A549 treated with GW870086 at 1 μM for 4 hours (cell line): ENCODE measurements around the gene CYB5D1. TPM values are rescaled to one million over a fixed set of nuclear protein-coding genes. Genes with fewer than 3 reads are reported as not detected.

ENCODE experiments used
- total RNA-seq: library from RNA; stranded (reverse); fragments of 200-300 nt; extraction: Qiagen RNA extraction; gene quantifications from 5 replicates; pipeline ENCODE4 v1.2.3, GENCODE V29; 2022; ENCODE audit warnings: low read depth

The CYB5D1 gene
- total RNA-seq: 19.1 to 21.6 TPM (median 19.8 TPM) in 5 replicates

GRCh38 chr17:7857713-7858521 is at the start of gene CYB5D1:
CYB5D1 (plus strand) TSS chr17:7858003; CDS start chr17:7858135, 132 bp downstream.

GRCh38 chr17:7833795-7834541 is 23.8 kb upstream of the CYB5D1 start, which contains the start of gene KDM6B:
KDM6B (plus strand) TSS chr17:7834217; CDS start chr17:7845555, 11,338 bp downstream.

GRCh38 chr17:7854851-7855659 is 2.7 kb upstream of the CYB5D1 start, which contains the start of gene TMEM88:
TMEM88 (plus strand) TSS chr17:7855066; CDS start chr17:7855075, 9 bp downstream.

GRCh38 chr17:7856811-7857712 is 741 bp upstream of the CYB5D1 start, which contains the start of gene NAA38:
NAA38 (minus strand) TSS chr17:7857559; CDS start chr17:7857463, 96 bp downstream.

GRCh38 chr17:7888184-7888920 is 30.5 kb downstream of the CYB5D1 start, which contains the start of gene CHD3:
CHD3 (plus strand) TSS chr17:7888789; CDS start chr17:7889001, 212 bp downstream.

Other genes starting within 250 kb of the CYB5D1 start
- gene FXR2, start 243.1 kb upstream of the CYB5D1 start, total RNA-seq: 44.0 to 59.8 TPM (median 56.2 TPM) in 5 replicates
- gene SAT2, start 230.2 kb upstream of the CYB5D1 start, total RNA-seq: 65.1 to 91.4 TPM (median 81.4 TPM) in 5 replicates
- 0.29 to 1.1 TPM (median 0.42 TPM) in 5 replicates for gene SHBG, start 227.9 kb upstream of the CYB5D1 start, total RNA-seq
- 0.12 to 0.42 TPM (median 0.26 TPM) in 5 replicates for gene ATP1B2, start 207.1 kb upstream of the CYB5D1 start, total RNA-seq
- gene TP53, start 170.5 kb upstream of the CYB5D1 start, total RNA-seq: 38.4 to 46.5 TPM (median 42.3 TPM) in 5 replicates
- 29.3 to 48.6 TPM (median 40.8 TPM) in 5 replicates for gene WRAP53, start 169.5 kb upstream of the CYB5D1 start, total RNA-seq
- 1.3 to 1.6 TPM (median 1.5 TPM) in 5 replicates for gene EFNB3, start 152.8 kb upstream of the CYB5D1 start, total RNA-seq
- gene DNAH2, start 140.3 kb upstream of the CYB5D1 start, total RNA-seq: 0.01 to 0.10 TPM (median 0.05 TPM) in 4 of 5 replicates, not detected in the other
- gene KDM6B, start 23.8 kb upstream of the CYB5D1 start, total RNA-seq: 9.9 to 17.7 TPM (median 12.8 TPM) in 5 replicates
- gene TMEM88, start 2.9 kb upstream of the CYB5D1 start, total RNA-seq: 0.23 to 0.92 TPM (median 0.82 TPM) in 5 replicates
- gene NAA38, start 444 bp upstream of the CYB5D1 start, total RNA-seq: 210 to 251 TPM (median 223 TPM) in 5 replicates
- 52.0 to 66.7 TPM (median 61.6 TPM) in 5 replicates for gene CHD3, start 30.8 kb downstream of the CYB5D1 start, total RNA-seq
- 1.0 to 1.7 TPM (median 1.1 TPM) in 5 replicates for gene RNF227, start 58.3 kb downstream of the CYB5D1 start, total RNA-seq
- gene KCNAB3, start 71.9 kb downstream of the CYB5D1 start, total RNA-seq: 1.7 to 2.9 TPM (median 2.0 TPM) in 5 replicates
- 298 to 338 TPM (median 306 TPM) in 5 replicates for gene TRAPPC1, start 73.9 kb downstream of the CYB5D1 start, total RNA-seq
- 32.2 to 41.3 TPM (median 38.3 TPM) in 5 replicates for gene CNTROB, start 74.2 kb downstream of the CYB5D1 start, total RNA-seq
- gene GUCY2D, start 144.6 kb downstream of the CYB5D1 start, total RNA-seq: 0.24 to 0.34 TPM in 2 of 5 replicates, not detected in the others
- gene ALOX15B, start 181.1 kb downstream of the CYB5D1 start, total RNA-seq: 0.05 to 0.07 TPM in 2 of 5 replicates, not detected in the others
- gene ALOX12B, start 229.7 kb downstream of the CYB5D1 start, total RNA-seq: 1.3 to 1.8 TPM (median 1.6 TPM) in 5 replicates